ENCODE data around the gene PZP.
"Not testable (repeated sequence)": the region's sequence is repeated elsewhere in the genome, so short reads cannot be mapped to it uniquely, and the experiment has no call there.

The PZP gene

DNA sequence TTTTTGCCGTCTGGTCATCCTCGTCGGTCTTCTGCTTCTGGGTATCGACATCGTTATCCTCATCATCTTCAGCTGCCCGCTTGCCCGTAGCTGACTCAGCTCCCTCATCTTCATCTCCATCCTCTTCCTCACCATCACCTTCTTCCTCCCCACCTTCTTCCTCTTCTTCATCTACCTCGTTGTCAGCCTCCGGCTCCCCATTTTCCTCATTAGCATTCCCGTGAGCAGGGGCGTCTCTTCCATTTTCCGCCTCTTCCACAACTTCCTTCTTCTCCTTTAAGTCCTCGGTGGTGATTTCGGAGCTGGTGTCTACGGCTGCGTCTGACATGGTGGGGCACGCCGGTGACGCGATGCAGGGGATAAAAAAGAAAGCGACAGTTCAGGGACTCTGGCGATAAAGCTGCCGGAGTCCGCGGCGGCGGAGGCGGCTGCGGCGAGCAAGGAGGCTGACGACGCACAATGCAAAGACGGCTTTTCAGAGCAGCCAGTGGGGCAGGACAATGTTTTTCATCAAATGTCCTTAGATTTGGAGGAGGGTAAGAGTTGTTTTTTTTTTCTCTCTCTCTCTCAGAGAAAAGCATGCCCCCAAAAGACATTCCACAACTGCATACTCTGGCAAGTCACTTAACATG is 31.9 kb upstream of the PZP start:
- H3K4ac ChIP-seq (ENCODE audit: low read depth, low read length); H3K4me1 ChIP-seq (ENCODE audit: control insufficient read depth in 1 of 2, insufficient read depth in 2 of 2, low read length in 2 of 2); H2AFZ ChIP-seq (ENCODE audit: insufficient read depth, low read length, poor library complexity); H3K4me2 ChIP-seq (ENCODE audit: low read length); H2BK12ac ChIP-seq (ENCODE audit: low read length); H3K18ac ChIP-seq (ENCODE audit: low read length); H3K79me2 ChIP-seq (ENCODE audit: control insufficient read depth, insufficient read depth, low read length, poor library complexity); H3K27ac ChIP-seq (ENCODE audit: low read depth, low read length); H2AK5ac ChIP-seq (ENCODE audit: low read length); H4K12ac ChIP-seq (ENCODE audit: low read depth, low read length); H3K23ac ChIP-seq (ENCODE audit: low read length); H3K14ac ChIP-seq (ENCODE audit: low read length); H3K9me3 ChIP-seq (ENCODE audit: insufficient read depth, low read depth, low read length); H2BK5ac ChIP-seq (ENCODE audit: low read depth, low read length, poor library complexity); H4K91ac ChIP-seq (ENCODE audit: low read depth, low read length); H3K27me3 ChIP-seq (ENCODE audit: insufficient read depth, low read length); DNase-seq; H2BK120ac ChIP-seq (ENCODE audit: insufficient read depth, low read length, poor library complexity); H3K4me3 ChIP-seq (ENCODE audit: low read depth, low read length); H3K9ac ChIP-seq (ENCODE audit: low read length); H3K36me3 ChIP-seq (ENCODE audit: control insufficient read depth in 1 of 2, insufficient read depth in 2 of 2, low read length in 2 of 2); H4K8ac ChIP-seq (ENCODE audit: low read depth, low read length); H3K79me1 ChIP-seq (ENCODE audit: low read length): not testable (repeated sequence)
- WGBS (ENCODE audit: extremely low coverage, insufficient coverage, insufficient read length), result 100% methylated on average over 2 of the region's 33 CpGs

DNA sequence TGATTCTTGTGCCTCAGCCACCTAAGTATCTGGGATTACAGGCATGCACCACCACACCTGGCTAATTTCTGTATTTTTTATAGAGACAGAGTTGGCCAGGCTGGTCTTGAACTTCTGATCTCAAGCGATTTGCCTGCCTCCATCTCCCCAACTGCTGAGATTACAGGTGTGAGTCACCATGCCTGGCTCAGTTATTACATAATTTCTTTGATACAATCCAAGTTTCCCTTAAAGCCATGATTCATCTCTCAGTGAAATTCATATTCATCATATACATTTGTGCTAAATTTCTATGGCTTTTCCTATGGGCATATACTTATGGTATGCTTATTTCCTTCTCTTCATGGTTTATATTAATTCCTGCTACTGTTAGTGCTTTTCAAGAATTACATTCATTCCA is 29.1 kb upstream of the PZP start:
- Histone ChIP-seq H3K79me1 (ENCODE audit: low read length) (no peaks in the 10 kb centered on the region), H2AK5ac (ENCODE audit: low read length) (no peak overlapping the region), H4K12ac (ENCODE audit: low read depth, low read length) (no peak overlapping the region), H3K27ac (ENCODE audit: low read depth, low read length) (no peak overlapping the region), H3K23ac (ENCODE audit: low read length) (no peak overlapping the region), H3K27me3 (ENCODE audit: insufficient read depth, low read length) (no peaks in the 10 kb centered on the region), H3K14ac (ENCODE audit: low read length) (no peak overlapping the region), H3K4ac (ENCODE audit: low read depth, low read length) (no peak overlapping the region), H3K9me3 (ENCODE audit: insufficient read depth, low read depth, low read length) (peaks cover 2% of the 10 kb centered on the region), H3K18ac (ENCODE audit: low read length) (no peak overlapping the region), H3K4me1 (ENCODE audit: control insufficient read depth in 1 of 2, insufficient read depth in 2 of 2, low read length in 2 of 2) (no peaks in the 10 kb centered on the region), H4K91ac (ENCODE audit: low read depth, low read length) (no peak overlapping the region), H2BK5ac (ENCODE audit: low read depth, low read length, poor library complexity) (no peak overlapping the region), H3K4me3 (ENCODE audit: low read depth, low read length) (no peak overlapping the region), H2BK120ac (ENCODE audit: insufficient read depth, low read length, poor library complexity) (no peak overlapping the region), H3K9ac (ENCODE audit: low read length) (no peak overlapping the region), H4K8ac (ENCODE audit: low read depth, low read length) (no peak overlapping the region), H2AFZ (ENCODE audit: insufficient read depth, low read length, poor library complexity) (no peak overlapping the region), H2BK12ac (ENCODE audit: low read length) (no peak overlapping the region), H3K4me2 (ENCODE audit: low read length) (no peak overlapping the region), H3K36me3 (ENCODE audit: control insufficient read depth in 1 of 2, insufficient read depth in 2 of 2, low read length in 2 of 2) (no peaks in the 10 kb centered on the region), H3K79me2 (ENCODE audit: control insufficient read depth, insufficient read depth, low read length, poor library complexity) (no peaks in the 10 kb centered on the region)
- no peak for DNase-seq
- no CpG with 5 or more reads among the region's 1 CpG for WGBS (ENCODE audit: extremely low coverage, insufficient coverage, insufficient read length)

DNA sequence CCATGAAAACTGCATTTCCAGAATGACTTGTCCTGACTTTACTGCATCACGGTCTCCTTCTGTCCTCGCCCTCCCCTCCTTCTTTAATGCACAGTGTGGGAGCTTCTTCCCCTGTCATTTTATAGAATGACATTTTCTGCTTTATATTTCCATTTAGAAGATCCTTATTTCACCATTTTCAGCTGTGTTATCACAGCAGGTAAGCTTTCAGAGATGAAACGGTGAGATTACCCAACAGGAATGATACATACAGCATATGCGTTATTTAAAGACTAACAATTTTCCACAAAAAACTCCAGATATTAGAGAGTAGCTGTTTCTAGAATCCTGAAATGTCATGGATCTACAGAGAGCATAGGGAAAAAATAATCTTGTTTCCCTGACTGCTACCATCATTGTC is 27.3 kb upstream of the PZP start:
- peaks cover 2% of the 10 kb centered on the region for H3K9me3 ChIP-seq (ENCODE audit: insufficient read depth, low read depth, low read length)
- H3K14ac ChIP-seq (ENCODE audit: low read length), result no peak overlapping the region
- H3K4me3 ChIP-seq (ENCODE audit: low read depth, low read length), result no peak overlapping the region
- H4K91ac ChIP-seq (ENCODE audit: low read depth, low read length), result no peak overlapping the region
- no peak overlapping the region for H4K8ac ChIP-seq (ENCODE audit: low read depth, low read length)
- no peak overlapping the region for H3K18ac ChIP-seq (ENCODE audit: low read length)
- no peak overlapping the region for H2AFZ ChIP-seq (ENCODE audit: insufficient read depth, low read length, poor library complexity)
- no peak overlapping the region for H4K12ac ChIP-seq (ENCODE audit: low read depth, low read length)
- no peak overlapping the region for H3K23ac ChIP-seq (ENCODE audit: low read length)
- no CpG with 5 or more reads among the region's 4 CpGs for WGBS (ENCODE audit: extremely low coverage, insufficient coverage, insufficient read length)
- H3K4me2 ChIP-seq (ENCODE audit: low read length), result no peak overlapping the region
- no peak overlapping the region for H2BK120ac ChIP-seq (ENCODE audit: insufficient read depth, low read length, poor library complexity)
- no peaks in the 10 kb centered on the region for H3K27me3 ChIP-seq (ENCODE audit: insufficient read depth, low read length)
- H2BK5ac ChIP-seq (ENCODE audit: low read depth, low read length, poor library complexity), result no peak overlapping the region
- no peaks in the 10 kb centered on the region for H3K36me3 ChIP-seq (ENCODE audit: control insufficient read depth in 1 of 2, insufficient read depth in 2 of 2, low read length in 2 of 2)
- H2AK5ac ChIP-seq (ENCODE audit: low read length), result no peak overlapping the region
- H3K79me1 ChIP-seq (ENCODE audit: low read length), result no peaks in the 10 kb centered on the region
- no peak overlapping the region for H3K4ac ChIP-seq (ENCODE audit: low read depth, low read length)
- no peak overlapping the region for H3K27ac ChIP-seq (ENCODE audit: low read depth, low read length)
- no peaks in the 10 kb centered on the region for H3K4me1 ChIP-seq (ENCODE audit: control insufficient read depth in 1 of 2, insufficient read depth in 2 of 2, low read length in 2 of 2)
- DNase-seq, result no peak
- H3K79me2 ChIP-seq (ENCODE audit: control insufficient read depth, insufficient read depth, low read length, poor library complexity), result no peaks in the 10 kb centered on the region
- no peak overlapping the region for H3K9ac ChIP-seq (ENCODE audit: low read length)
- H2BK12ac ChIP-seq (ENCODE audit: low read length), result no peak overlapping the region

DNA sequence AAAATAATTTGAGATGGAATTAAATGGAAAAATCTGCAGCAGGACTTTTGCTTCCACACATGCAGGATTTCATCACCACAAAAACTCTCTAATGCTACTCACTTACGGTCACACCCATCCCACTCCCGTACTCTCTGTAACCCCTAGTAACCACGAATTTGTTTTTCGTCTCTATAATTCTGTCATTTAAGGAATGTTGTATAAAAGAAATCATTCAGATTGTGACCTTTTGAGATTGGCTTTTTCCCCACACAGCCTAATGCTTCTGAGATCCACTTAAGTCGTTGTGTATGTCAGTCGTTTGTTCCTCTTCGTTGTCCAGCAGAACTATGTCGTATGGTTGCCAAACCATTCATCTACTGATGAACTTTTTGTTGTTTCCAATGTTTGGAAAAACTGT is 19.8 kb upstream of the PZP start:
- Histone ChIP-seq H4K12ac (ENCODE audit: low read depth, low read length) (no peak overlapping the region), H3K27ac (ENCODE audit: low read depth, low read length) (no peak overlapping the region), H3K4ac (ENCODE audit: low read depth, low read length) (no peak overlapping the region), H3K9ac (ENCODE audit: low read length) (no peak overlapping the region), H3K23ac (ENCODE audit: low read length) (no peak overlapping the region), H3K4me2 (ENCODE audit: low read length) (no peak overlapping the region), H3K9me3 (ENCODE audit: insufficient read depth, low read depth, low read length) (peaks cover 3% of the 10 kb centered on the region), H2BK120ac (ENCODE audit: insufficient read depth, low read length, poor library complexity) (no peak overlapping the region), H3K79me2 (ENCODE audit: control insufficient read depth, insufficient read depth, low read length, poor library complexity) (no peaks in the 10 kb centered on the region), H4K91ac (ENCODE audit: low read depth, low read length) (no peak overlapping the region), H3K14ac (ENCODE audit: low read length) (no peak overlapping the region), H3K18ac (ENCODE audit: low read length) (no peak overlapping the region), H3K4me1 (ENCODE audit: control insufficient read depth in 1 of 2, insufficient read depth in 2 of 2, low read length in 2 of 2) (no peaks in the 10 kb centered on the region), H2AK5ac (ENCODE audit: low read length) (no peak overlapping the region), H2AFZ (ENCODE audit: insufficient read depth, low read length, poor library complexity) (no peak overlapping the region), H3K4me3 (ENCODE audit: low read depth, low read length) (no peak overlapping the region), H2BK12ac (ENCODE audit: low read length) (no peak overlapping the region), H4K8ac (ENCODE audit: low read depth, low read length) (no peak overlapping the region), H2BK5ac (ENCODE audit: low read depth, low read length, poor library complexity) (no peak overlapping the region), H3K36me3 (ENCODE audit: control insufficient read depth in 1 of 2, insufficient read depth in 2 of 2, low read length in 2 of 2) (no peaks in the 10 kb centered on the region), H3K79me1 (ENCODE audit: low read length) (no peaks in the 10 kb centered on the region), H3K27me3 (ENCODE audit: insufficient read depth, low read length) (no peaks in the 10 kb centered on the region)
- DNase-seq, result no peak
- WGBS (ENCODE audit: extremely low coverage, insufficient coverage, insufficient read length), result no CpG with 5 or more reads among the region's 8 CpGs
